Stimulated activated CD8-positive, alpha-beta memory T cell treated with anti-CD3 and anti-CD28 coated beads, Interleukin-7, amount 100 ng/mL, for 24 hours (primary cell): ENCODE results near the gene CCDC85C.

Experiments
- DNase-seq: peaks from one replicate; pipeline ENCODE4 v3.0.0-alpha.2; 2020; ENCODE audit warnings: low read depth

The CCDC85C gene

DNA sequence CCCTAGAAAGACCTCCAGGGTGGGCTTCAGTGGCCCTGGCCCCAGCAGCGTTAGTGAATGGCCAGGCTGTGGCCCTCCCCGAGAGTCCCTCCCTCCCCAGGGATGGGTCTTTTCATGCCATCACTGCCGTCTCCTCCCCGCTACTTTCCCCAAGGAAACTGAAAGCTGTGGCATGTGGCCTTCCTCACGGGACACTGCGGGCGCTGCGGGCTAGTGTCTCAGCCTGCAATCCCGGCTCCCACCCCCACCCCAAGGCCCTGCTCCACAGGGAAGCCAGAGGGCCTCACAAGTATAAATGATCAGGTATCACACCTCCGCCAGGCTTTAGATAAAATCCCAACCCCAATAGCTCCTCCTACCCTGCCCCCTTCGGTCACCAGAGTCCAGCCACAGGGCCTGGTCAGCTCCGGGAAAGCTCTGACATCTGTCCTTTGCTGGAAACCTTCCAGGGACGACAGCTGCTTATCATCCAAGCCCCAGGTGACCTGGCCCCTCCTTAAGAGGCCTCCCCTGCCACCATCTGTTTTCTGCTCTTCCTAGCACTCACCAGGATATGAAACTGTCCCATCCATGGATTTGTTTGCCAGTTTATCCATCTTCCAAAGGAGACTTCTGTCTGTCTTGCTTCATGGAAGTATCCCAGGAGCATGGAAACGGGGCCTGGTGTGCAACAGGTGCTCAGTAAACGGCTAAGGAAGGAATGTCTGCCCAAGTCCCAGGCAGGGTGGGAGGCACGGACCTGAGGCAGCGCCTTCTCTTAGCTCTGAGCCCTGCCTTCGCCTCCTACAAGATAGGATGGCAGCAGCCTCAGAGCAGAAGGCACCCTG lies 31.6 kb downstream of the CCDC85C start:
- DNase-seq = no peak

DNA sequence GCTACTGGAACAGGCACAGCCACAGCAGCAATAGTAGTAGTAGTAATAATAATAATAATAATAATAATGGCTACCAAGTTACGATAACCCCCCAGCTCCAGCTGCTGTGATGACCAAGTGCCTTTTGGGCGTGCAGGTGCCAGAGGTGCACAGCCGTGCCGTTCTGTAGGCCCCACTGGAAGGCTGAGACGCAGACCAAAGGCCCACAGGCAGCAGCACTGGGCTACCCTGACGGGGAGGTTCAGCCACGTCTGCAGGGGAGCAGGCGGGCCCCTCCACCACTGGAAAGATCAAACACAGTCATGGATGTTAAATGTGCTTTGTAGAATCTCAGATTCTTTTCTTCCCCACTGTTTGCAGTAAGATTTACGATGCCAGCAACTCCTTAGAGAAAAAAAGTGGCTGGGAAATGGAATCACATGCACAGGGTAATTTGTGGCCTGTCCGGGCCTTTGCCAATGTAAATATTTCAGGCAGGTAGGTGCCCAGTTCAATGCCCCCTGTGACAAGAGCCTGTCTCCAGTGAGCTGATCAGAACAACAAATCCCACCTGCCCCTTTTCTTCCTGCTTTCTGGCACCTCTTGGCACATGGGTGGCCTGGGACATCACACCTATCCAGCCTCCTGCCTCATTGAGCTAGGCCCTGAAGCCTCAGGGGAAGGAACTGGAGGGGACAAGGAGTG lies 32.6 kb downstream of the CCDC85C start:
- no peak for DNase-seq

GRCh38 chr14:99570544-99571302 lies 33.3 kb downstream of the CCDC85C start:
- DNase-seq = no peak

- no peak for DNase-seq
Measured at GRCh38 chr14:99569725-99570543, 34.1 kb downstream of the CCDC85C start.

- DNase-seq = no peak
Measured at GRCh38 chr14:99568567-99569560, 35.1 kb downstream of the CCDC85C start.

DNA sequence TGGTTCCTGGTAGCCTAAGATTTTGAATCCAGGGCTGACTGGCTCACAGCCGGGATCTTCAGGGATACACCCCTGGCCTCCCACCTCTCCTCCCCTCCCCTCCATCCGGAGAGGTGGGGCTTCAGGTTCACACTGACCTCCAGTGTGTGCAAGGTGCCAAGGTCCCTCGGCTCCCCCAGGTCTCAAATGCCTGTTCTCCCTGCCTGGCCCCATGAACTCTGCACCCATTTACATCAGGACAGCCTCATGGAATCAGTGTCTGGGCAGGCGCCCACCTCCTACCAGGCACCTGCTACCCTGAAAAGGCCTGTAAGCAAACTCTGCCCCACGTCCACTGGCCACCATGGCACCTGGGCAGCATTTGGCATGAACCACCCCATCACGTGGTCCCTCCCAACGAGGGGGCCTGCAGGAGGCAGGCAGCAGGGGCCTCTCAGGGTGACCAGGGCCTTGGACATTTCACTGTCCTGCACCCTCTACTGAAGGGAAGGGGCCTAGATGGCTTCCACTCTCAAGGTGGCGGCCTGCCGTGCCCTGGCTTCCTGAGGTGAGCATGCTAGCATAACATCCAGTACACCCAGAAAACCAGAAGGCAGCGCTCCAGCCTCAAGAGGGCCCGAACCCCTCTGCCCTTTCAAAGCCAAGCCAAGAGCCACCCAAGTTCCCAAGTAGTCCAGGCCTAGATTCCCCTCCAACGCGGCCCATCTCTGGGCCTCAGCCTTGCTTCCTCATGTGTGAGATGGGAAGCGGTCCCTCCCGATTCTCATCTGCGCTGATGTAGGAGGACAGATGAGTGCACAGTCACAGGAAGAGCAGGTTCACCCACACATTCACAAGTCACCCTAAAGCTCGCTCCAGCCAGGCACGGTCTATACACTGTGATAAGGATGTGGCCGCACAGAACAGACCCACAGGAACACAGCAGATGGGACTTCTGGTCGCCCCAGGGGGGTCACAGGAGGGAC lies 37.3 kb downstream of the CCDC85C start:
- DNase-seq = no peak

DNA sequence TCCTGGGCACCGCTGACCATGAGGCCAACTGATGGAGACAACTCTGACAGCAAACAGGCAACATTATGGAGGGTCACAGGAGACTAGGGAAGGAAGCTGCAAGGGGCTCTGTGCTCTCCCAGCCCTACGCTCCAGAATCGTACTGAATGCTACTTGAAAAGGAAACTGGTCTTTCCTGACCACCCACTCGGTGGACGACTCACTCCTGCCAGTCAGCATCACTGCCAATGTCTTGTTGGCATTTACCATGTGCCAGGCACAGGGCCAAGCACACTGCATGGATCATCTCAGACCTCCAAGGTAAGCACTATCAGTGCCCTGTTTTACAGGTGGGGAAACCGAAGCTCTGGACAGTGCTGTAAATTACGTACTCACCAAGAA lies 38.0 kb downstream of the CCDC85C start:
- DNase-seq = no peak

- DNase-seq = no peak
Measured at GRCh38 chr14:99565383-99565782, 38.6 kb downstream of the CCDC85C start.

DNA sequence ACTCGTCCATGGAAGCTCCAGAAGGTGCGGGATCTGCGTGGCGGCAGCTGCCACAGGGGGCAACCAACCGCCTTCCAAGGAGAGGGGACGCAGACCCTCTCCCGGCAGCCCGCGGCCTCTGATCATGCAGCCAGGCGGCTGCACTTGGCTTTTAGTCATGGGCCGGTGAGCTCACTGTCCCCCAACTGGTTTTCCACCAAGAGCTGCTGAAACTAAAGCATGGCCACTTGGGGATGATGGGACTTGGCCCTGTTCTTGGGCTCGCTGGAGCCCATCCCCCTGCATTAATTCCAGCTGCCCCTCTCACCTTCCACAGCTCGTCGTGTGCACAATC lies 39.1 kb downstream of the CCDC85C start:
- no peak for DNase-seq

GRCh38 chr14:99564256-99564925 lies 39.6 kb downstream of the CCDC85C start:
- no peak for DNase-seq

- no peak for DNase-seq
Measured at GRCh38 chr14:99563749-99564129, 40.3 kb downstream of the CCDC85C start.

- DNase-seq = no peak
Measured at GRCh38 chr14:99562856-99563748, 40.9 kb downstream of the CCDC85C start.

GRCh38 chr14:99561864-99562263 lies 42.1 kb downstream of the CCDC85C start:
- no peak for DNase-seq

- no peak for DNase-seq
Measured at GRCh38 chr14:99560922-99561683, 42.9 kb downstream of the CCDC85C start.

DNA sequence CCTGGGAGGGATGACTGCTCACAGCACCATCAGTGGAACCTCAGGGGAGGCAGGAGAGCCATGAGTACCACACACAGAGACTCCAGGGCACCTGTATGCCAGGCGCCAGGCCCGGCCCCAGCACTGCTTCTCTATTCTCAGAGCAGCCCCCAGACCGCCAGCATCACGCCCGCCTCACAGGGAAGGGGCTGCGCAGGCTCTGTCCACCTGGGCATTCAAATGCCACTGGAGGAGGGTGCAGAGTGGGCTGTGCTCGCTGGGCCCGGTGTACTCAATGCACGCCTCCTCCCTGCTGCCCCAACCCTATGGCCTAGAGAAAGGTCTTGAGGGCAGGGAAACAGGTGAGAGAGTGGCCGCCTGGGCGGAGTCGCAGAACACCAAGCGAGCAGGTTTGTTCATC lies 43.6 kb downstream of the CCDC85C start:
- DNase-seq = no peak

- no peak for DNase-seq
Measured at GRCh38 chr14:99559286-99559990, 44.6 kb downstream of the CCDC85C start.
